OCI-LY7 (cell line): ENCODE measurements around the gene TWIST2.

Source experiments
- CTCF ChIP-seq: fragments of 200-600 bp; sonication (generic); conservative IDR thresholded peaks from 2 replicates; pipeline ENCODE4 v1.5.1; 2014; ENCODE audit warnings: mild to moderate bottlenecking, antibody characterized with exemption, low read length, moderate library complexity, mixed read lengths
- EZH2phosphoT487 ChIP-seq: fragments of 200-600 bp; sonication (generic); IDR thresholded peaks from 2 replicates; pipeline ENCODE4 v1.6.1; 2018; ENCODE audit warnings: low read depth, borderline replicate concordance, mild to moderate bottlenecking, mixed run types, antibody characterized with exemption, low read length, moderate library complexity, mixed read lengths

DNA sequence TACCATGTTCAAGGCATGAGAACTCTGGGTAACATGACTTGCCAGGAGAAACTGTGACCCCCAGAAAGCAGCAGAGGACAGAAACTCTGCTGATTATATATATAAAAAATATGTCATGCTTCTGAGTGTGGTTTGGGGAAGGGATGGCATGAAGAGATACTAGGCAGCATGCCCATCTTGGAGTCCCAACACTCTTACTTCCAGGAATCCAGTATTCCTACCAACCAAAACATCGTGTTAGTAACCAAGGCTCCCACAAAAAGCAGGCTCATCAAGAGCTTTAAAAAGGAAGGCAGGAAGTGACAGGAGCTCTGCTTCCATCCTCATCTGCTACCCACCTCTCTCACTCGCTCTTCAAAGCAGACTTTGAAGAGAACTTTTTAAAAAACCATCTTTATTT lies 31.6 kb upstream of the TWIST2 start:
- TF ChIP-seq CTCF (no peak), EZH2phosphoT487 (no peak)
